Measurements from ENCODE around the gene LGMN. TPM values are rescaled to one million over a fixed set of nuclear protein-coding genes. Genes with fewer than 3 reads are reported as not detected.

LGMN gene
- total RNA-seq (2021) (48.8 and 50.8 TPM in 2 replicates), Bru-seq, nascent RNA (percentile 55 among the genes with signal in this experiment), BruChase-seq, experiment 1, labeled RNA remaining after a 2-hour chase (percentile 46 among the genes with signal in this experiment), BruChase-seq, experiment 2, labeled RNA remaining after a 6-hour chase (percentile 56 among the genes with signal in this experiment)
- long read RNA-seq, transcript LGMN-201 (14 exons, 2,055 nt), result major isoform, 80 of 88 reads
- long read RNA-seq, partial matches to known transcripts, result 0 of 88 reads
- long read RNA-seq, other reads (novel, unspliced or antisense), result 7 of 88 reads

DNA sequence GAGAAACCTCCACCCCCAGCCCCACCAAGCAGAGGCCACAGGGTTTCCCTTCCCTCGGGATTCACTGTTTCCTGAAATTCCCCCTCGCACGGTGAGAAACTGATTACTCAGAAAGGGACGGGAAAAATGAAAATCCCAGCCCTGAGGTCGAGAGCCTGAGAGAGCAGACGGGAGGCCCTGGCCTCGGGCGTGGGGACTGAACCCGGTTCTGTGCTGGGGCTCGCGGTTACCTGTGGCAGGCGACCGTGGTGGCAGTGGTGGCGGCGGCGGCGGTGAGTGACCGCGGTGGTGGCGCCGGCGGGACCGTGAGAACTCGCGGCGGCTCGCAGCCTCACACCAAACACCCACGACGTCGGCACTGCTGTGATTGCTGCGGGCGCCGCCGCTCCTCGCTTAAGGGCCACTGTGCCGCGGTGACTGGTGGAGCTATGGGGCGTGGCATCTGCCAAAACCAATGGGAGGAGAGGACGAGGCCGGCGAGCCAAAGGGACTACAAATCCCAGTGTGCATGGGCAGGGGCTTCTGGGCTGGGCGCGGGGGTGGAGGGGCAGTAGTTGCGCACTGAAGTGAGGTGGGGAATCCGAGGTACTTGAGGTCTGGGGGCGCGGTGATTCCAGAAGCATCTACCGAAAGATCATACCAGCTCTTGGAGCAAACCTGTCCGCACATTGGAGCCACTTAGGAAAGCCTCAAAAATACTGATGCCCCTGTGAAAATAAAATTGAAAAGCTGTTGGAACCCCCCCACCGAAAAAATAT is at the start of gene LGMN:
TSS of gene LGMN (minus strand) at position 369 of the 758 bp plus-strand sequence. CDS start 15,841 bp downstream, outside the sequence.
- Histone ChIP-seq H2AFZ (peak within 1 kb of the TSS; percentile 92), H3K4me2 (peak within 1 kb of the TSS; percentile 95), H3K27ac (peak within 1 kb of the TSS; percentile 11; the same call in 1 of the 2 replicates), H3K9me3 (ENCODE audit: insufficient read depth, low read depth) (no peaks in the 10 kb centered on the region), H3K27me3 (ENCODE audit: insufficient read depth, low read depth) (no peaks in the 10 kb centered on the region), H3K79me2 (ENCODE audit: low read depth) (peaks cover 28% of the 10 kb centered on the region), H3K4me3 (peak within 1 kb of the TSS; percentile 87), H3K4me1 (replicated peaks; ENCODE audit: insufficient read depth) (peaks cover 13% of the 10 kb centered on the region), H3F3A (ENCODE audit: insufficient read depth, low read depth) (no peaks in the 10 kb centered on the region; the same call in 1 of the 2 replicates), H4K20me1 (ENCODE audit: insufficient read depth) (no peaks in the 10 kb centered on the region; the same call in 1 of the 2 replicates), H3K36me3 (ENCODE audit: low read depth) (no peaks in the 10 kb centered on the region), H3K9me2 (ENCODE audit: insufficient read depth) (no peaks in the 10 kb centered on the region)
- ChIA-PET POLR2A (ENCODE audit: unreplicated experiment) (interaction anchor here (0.8 kb wide), 1 partner anchor 11 kb away, joined by 4 read pairs; no protein-coding TSS in a partner anchor), CTCF (interaction anchor here (0.6 to 0.7 kb wide), 2 partner anchors 22 to 1229 kb away, joined by 3 read pairs; no protein-coding TSS in a partner anchor)
- no TSS peak for BruUV-seq (replicated peaks)
- no peak for TF ChIP-seq EZH2 (IDR thresholded peaks at IDR 0.05; ENCODE audit: low read depth)
- intact Hi-C loops (cut with micrococcal nuclease; ENCODE audit: unreplicated experiment), result loop anchor here (5.0 kb wide), 1 partner anchor 44 kb away; the partner anchor contains the start of gene GOLGA5
- peak; percentile 88 for DNase-seq

DNA sequence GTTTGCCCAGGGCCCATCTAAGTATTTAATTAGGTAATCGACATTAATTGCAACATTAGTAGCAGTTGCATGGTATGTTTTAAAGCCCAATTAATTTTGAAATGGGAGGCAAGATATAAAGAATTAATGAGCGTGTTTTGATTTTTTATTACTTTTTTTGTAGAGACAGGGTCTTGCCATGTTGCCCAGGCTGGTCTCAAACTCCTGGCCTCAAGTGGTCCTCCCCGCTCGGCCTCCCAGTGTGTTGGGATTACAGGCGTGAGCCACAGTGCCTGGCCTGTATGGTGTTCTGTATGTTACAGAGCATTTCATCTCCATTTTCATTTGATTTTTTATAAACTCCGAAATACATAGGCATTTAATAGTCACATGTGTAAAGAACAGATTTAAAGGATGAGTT is 46.5 kb upstream of the LGMN start:
- H3K9me3 ChIP-seq (ENCODE audit: insufficient read depth, low read depth), result peaks cover 2% of the 10 kb centered on the region; the same call in 1 of the 2 replicates
- H3F3A ChIP-seq (ENCODE audit: insufficient read depth, low read depth), result peaks cover 16% of the 10 kb centered on the region
- peak overlapping the region; percentile 68 for H3K27ac ChIP-seq
- no TSS peak for BruUV-seq (replicated peaks)
- intact Hi-C loops (cut with micrococcal nuclease; ENCODE audit: unreplicated experiment), result loop anchor here (5.0 kb wide), 1 partner anchor 48 kb away; the partner anchor contains the start of gene LGMN
- H3K36me3 ChIP-seq (ENCODE audit: low read depth), result peaks cover 13% of the 10 kb centered on the region
- DNase-seq, result no peak
- H3K4me3 ChIP-seq, result peak overlapping the region; percentile 89
- peaks cover 48% of the 10 kb centered on the region for H3K79me2 ChIP-seq (ENCODE audit: low read depth)
- POLR2A ChIA-PET (ENCODE audit: unreplicated experiment), result no interaction called here
- H3K9me2 ChIP-seq (ENCODE audit: insufficient read depth), result no peaks in the 10 kb centered on the region
- TF ChIP-seq EZH2 (IDR thresholded peaks at IDR 0.05; ENCODE audit: low read depth), result no peak
- TF ChIP-seq, protein P1, sequence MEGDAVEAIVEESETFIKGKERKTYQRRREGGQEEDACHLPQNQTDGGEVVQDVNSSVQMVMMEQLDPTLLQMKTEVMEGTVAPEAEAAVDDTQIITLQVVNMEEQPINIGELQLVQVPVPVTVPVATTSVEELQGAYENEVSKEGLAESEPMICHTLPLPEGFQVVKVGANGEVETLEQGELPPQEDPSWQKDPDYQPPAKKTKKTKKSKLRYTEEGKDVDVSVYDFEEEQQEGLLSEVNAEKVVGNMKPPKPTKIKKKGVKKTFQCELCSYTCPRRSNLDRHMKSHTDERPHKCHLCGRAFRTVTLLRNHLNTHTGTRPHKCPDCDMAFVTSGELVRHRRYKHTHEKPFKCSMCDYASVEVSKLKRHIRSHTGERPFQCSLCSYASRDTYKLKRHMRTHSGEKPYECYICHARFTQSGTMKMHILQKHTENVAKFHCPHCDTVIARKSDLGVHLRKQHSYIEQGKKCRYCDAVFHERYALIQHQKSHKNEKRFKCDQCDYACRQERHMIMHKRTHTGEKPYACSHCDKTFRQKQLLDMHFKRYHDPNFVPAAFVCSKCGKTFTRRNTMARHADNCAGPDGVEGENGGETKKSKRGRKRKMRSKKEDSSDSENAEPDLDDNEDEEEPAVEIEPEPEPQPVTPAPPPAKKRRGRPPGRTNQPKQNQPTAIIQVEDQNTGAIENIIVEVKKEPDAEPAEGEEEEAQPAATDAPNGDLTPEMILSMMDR (conservative IDR thresholded peaks at IDR 0.05), result no peak
- CTCF ChIA-PET, result no interaction called here
- H3K4me1 ChIP-seq (replicated peaks; ENCODE audit: insufficient read depth), result peaks cover 26% of the 10 kb centered on the region
- peak overlapping the region; percentile 96 for H3K4me2 ChIP-seq
- H3K27me3 ChIP-seq (ENCODE audit: insufficient read depth, low read depth), result no peaks in the 10 kb centered on the region
- H4K20me1 ChIP-seq (ENCODE audit: insufficient read depth), result peaks cover 5% of the 10 kb centered on the region; the same call in 1 of the 2 replicates
- peak overlapping the region; percentile 78 for H2AFZ ChIP-seq

DNA sequence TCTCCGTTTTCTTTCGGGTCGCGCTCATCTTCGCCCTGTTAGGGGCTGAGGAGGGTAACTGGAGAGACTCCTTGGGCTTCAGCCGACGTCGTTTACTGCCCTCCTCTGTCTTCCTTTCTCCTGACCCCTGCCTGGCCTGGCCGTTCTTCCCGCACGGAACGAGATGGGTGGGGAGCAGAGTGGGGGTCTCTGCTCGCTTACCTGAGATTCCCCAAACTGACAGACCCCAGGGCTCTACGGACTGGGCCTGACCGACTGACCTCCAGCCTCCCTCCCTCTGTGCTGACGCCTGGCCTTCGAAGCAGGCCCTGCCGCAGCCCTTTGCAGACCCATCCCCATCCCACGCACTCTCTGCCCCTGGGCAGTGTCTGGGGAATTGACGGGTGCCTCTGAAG is 46.1 kb upstream of the LGMN start:
- Histone ChIP-seq H3K9me3 (ENCODE audit: insufficient read depth, low read depth) (peaks cover 6% of the 10 kb centered on the region), H3K79me2 (ENCODE audit: low read depth) (peaks cover 44% of the 10 kb centered on the region), H3K4me2 (peak overlapping the region; percentile 96), H3K27me3 (ENCODE audit: insufficient read depth, low read depth) (no peaks in the 10 kb centered on the region), H3K9me2 (ENCODE audit: insufficient read depth) (no peaks in the 10 kb centered on the region), H3K4me3 (peak overlapping the region; percentile 89), H3K27ac (peak overlapping the region; percentile 68), H4K20me1 (ENCODE audit: insufficient read depth) (peaks cover under 1% of the 10 kb centered on the region; the same call in 1 of the 2 replicates), H3F3A (ENCODE audit: insufficient read depth, low read depth) (peaks cover 12% of the 10 kb centered on the region), H3K4me1 (replicated peaks; ENCODE audit: insufficient read depth) (peaks cover 26% of the 10 kb centered on the region), H3K36me3 (ENCODE audit: low read depth) (peaks cover 10% of the 10 kb centered on the region; the same call in 1 of the 2 replicates), H2AFZ (peak overlapping the region; percentile 78)
- BruUV-seq (replicated peaks), result TSS peak; percentile 63
- ChIA-PET POLR2A (ENCODE audit: unreplicated experiment) (no interaction called here), CTCF (no interaction called here)
- no peak for DNase-seq
- TF ChIP-seq EZH2 (IDR thresholded peaks at IDR 0.05; ENCODE audit: low read depth), result no peak
- TF ChIP-seq, protein P1 (conservative IDR thresholded peaks at IDR 0.05), result no peak
- intact Hi-C loops (cut with micrococcal nuclease; ENCODE audit: unreplicated experiment), result loop anchor here (5.0 kb wide), 1 partner anchor 47 kb away; the partner anchor contains the start of gene LGMN

Measured in PC-9 (cell line).